H9 (cell line): ENCODE results near the gene EML3. TPM values are rescaled to one million over a fixed set of nuclear protein-coding genes. Genes with fewer than 3 reads are reported as not detected.

Source experiments
- DNase-seq: peaks from one replicate; pipeline ENCODE4 v3.0.0-alpha.2; 2017
- H2AFZ ChIP-seq: one replicate; pipeline ENCODE4 v1.6.1; 2013; ENCODE audit warnings: mild to moderate bottlenecking, low read length, control low read depth, moderate library complexity
- H2AK5ac ChIP-seq: 2 replicates; pipeline ENCODE4 v1.6.1; 2013; ENCODE audit warnings: low read length, control low read depth, mixed read lengths; ENCODE audit not compliant: insufficient read length
- H2BK120ac ChIP-seq: one replicate; pipeline ENCODE4 v1.6.1; 2013; ENCODE audit warnings: low read depth, mild to moderate bottlenecking, low read length, control low read depth, inconsistent platforms; ENCODE audit not compliant: poor library complexity, severe bottlenecking
- H2BK12ac ChIP-seq: 2 replicates; pipeline ENCODE4 v1.6.1; 2013; ENCODE audit warnings: low read length, control low read depth, mixed read lengths, low read depth; ENCODE audit not compliant: insufficient read length
- H2BK15ac ChIP-seq: 2 replicates; pipeline ENCODE4 v1.6.1; 2013; ENCODE audit warnings: low read depth, low read length, control low read depth
- H2BK20ac ChIP-seq: one replicate; pipeline ENCODE4 v1.6.1; 2013; ENCODE audit warnings: low read depth, mild to moderate bottlenecking, low read length, control low read depth, inconsistent platforms; ENCODE audit not compliant: poor library complexity, severe bottlenecking
- H2BK5ac ChIP-seq: 2 replicates; pipeline ENCODE4 v1.6.1; 2013; ENCODE audit warnings: low read length, control low read depth, mixed read lengths; ENCODE audit not compliant: insufficient read length
- H3K14ac ChIP-seq: 2 replicates; pipeline ENCODE4 v1.6.1; 2013; ENCODE audit warnings: low read length, control low read depth; ENCODE audit not compliant: insufficient read depth
- H3K18ac ChIP-seq: 2 replicates; pipeline ENCODE4 v1.6.1; 2013; ENCODE audit warnings: low read depth, mild to moderate bottlenecking, mixed read lengths, low read length, control low read depth; ENCODE audit not compliant: insufficient read length
- H3K23ac ChIP-seq: 2 replicates; pipeline ENCODE4 v1.6.1; 2013; ENCODE audit warnings: low read length, control low read depth, mixed read lengths, low read depth; ENCODE audit not compliant: insufficient read length
- H3K23me2 ChIP-seq: 2 replicates; pipeline ENCODE4 v1.6.1; 2013; ENCODE audit warnings: low read depth, mild to moderate bottlenecking, mixed read lengths, low read length, control low read depth; ENCODE audit not compliant: insufficient read length, poor library complexity, severe bottlenecking
- H3K27ac ChIP-seq: 2 replicates; pipeline ENCODE4 v1.5.1; 2013; ENCODE audit warnings: low read length, control low read depth, mixed read lengths, low read depth; ENCODE audit not compliant: insufficient read length
- H3K27me3 ChIP-seq: 2 replicates; pipeline ENCODE4 v1.6.1; 2013; ENCODE audit warnings: low read length, control low read depth, inconsistent platforms; ENCODE audit not compliant: insufficient read depth
- H3K4ac ChIP-seq: 2 replicates; pipeline ENCODE4 v1.6.1; 2013; ENCODE audit warnings: low read depth, mild to moderate bottlenecking, control low read depth, inconsistent platforms, low read length, moderate library complexity
- H3K4me1 ChIP-seq: 2 replicates; pipeline ENCODE4 v1.6.1; 2013; ENCODE audit warnings: low read length, control low read depth, inconsistent platforms; ENCODE audit not compliant: insufficient read depth
- H3K4me2 ChIP-seq: 2 replicates; pipeline ENCODE4 v1.6.1; 2013; ENCODE audit warnings: low read length, control low read depth, mixed read lengths; ENCODE audit not compliant: insufficient read length, insufficient read depth
- H3K56ac ChIP-seq: 2 replicates; pipeline ENCODE4 v1.6.1; 2013; ENCODE audit warnings: low read depth, mild to moderate bottlenecking, mixed read lengths, low read length, control low read depth; ENCODE audit not compliant: insufficient read length
- H3K79me1 ChIP-seq: 2 replicates; pipeline ENCODE4 v1.6.1; 2013; ENCODE audit warnings: low read depth, mild to moderate bottlenecking, moderate library complexity, low read length, control low read depth, inconsistent platforms; ENCODE audit not compliant: insufficient read depth, poor library complexity, severe bottlenecking
- H3K79me2 ChIP-seq: 2 replicates; pipeline ENCODE4 v1.6.1; 2013; ENCODE audit warnings: low read length, control low read depth, inconsistent platforms; ENCODE audit not compliant: insufficient read depth
- H3K9ac ChIP-seq: 2 replicates; pipeline ENCODE4 v1.6.1; 2013; ENCODE audit warnings: low read length, control low read depth, mixed read lengths; ENCODE audit not compliant: insufficient read length; ENCODE audit errors: extremely low read depth
- H3K9me3 ChIP-seq: one replicate; pipeline ENCODE4 v1.6.1; 2013; ENCODE audit warnings: low read depth, low read length, inconsistent platforms; ENCODE audit not compliant: control insufficient read depth
- H3T11ph ChIP-seq: one replicate; pipeline ENCODE4 v1.6.1; 2013; ENCODE audit warnings: mild to moderate bottlenecking, low read length, control low read depth, inconsistent platforms
- H4K20me1 ChIP-seq: one replicate; pipeline ENCODE4 v1.6.1; 2013; ENCODE audit not compliant: control insufficient read depth, insufficient read length, insufficient read depth
- H4K5ac ChIP-seq: 2 replicates; pipeline ENCODE4 v1.6.1; 2013; ENCODE audit warnings: low read depth, mild to moderate bottlenecking, mixed read lengths, low read length, control low read depth; ENCODE audit not compliant: insufficient read length
- H4K8ac ChIP-seq: replicated peaks from 2 replicates; pipeline ENCODE4 v1.6.1; 2013; ENCODE audit warnings: low read length, control low read depth, mixed read lengths, low read depth; ENCODE audit not compliant: insufficient read length
- H4K91ac ChIP-seq: 2 replicates; pipeline ENCODE4 v1.6.1; 2013; ENCODE audit warnings: low read depth, mild to moderate bottlenecking, moderate library complexity, mixed read lengths, low read length, control low read depth; ENCODE audit not compliant: insufficient read length
- H3K27ac Mint-ChIP-seq, 3 experiments: 2 replicates in 2 of 3; 3 replicates in 1 of 3; pipeline ENCODE4 v1.8.0; 2020 to 2021; ENCODE audit warnings: mixed read lengths in 3 of 3, mild to moderate bottlenecking in 1 of 3, moderate library complexity in 1 of 3
- H3K27me3 Mint-ChIP-seq: 2 replicates; pipeline ENCODE4 v1.8.0; 2021; ENCODE audit warnings: low read depth, mild to moderate bottlenecking, moderate library complexity, mixed read lengths
- H3K36me3 Mint-ChIP-seq, 3 experiments: 2 replicates in 2 of 3; 3 replicates in 1 of 3; pipeline ENCODE4 v1.8.0; 2020 to 2021; ENCODE audit warnings: low read depth in 3 of 3, mixed read lengths in 3 of 3; ENCODE audit not compliant: insufficient read depth in 1 of 3
- H3K4me1 Mint-ChIP-seq, 2 experiments: 2 replicates each; pipeline ENCODE4 v1.8.0; 2020; ENCODE audit warnings: mixed read lengths in 2 of 2
- H3K4me3 Mint-ChIP-seq, 2 experiments: 2 replicates in 1 of 2; 3 replicates in 1 of 2; pipeline ENCODE4 v1.8.0; 2020 to 2021; ENCODE audit warnings: mild to moderate bottlenecking in 2 of 2, mixed read lengths in 2 of 2, moderate library complexity in 1 of 2
- H3K9me3 Mint-ChIP-seq, 2 experiments: 2 replicates in 1 of 2; 3 replicates in 1 of 2; pipeline ENCODE4 v1.8.0; 2020; ENCODE audit warnings: mild to moderate bottlenecking in 2 of 2, mixed read lengths in 2 of 2, moderate library complexity in 1 of 2
- CTCF ChIP-seq: fragments of 200-600 bp; sonication (generic); conservative IDR thresholded peaks from 3 replicates; pipeline ENCODE4 v1.8.0; 2021; ENCODE audit warnings: antibody characterized with exemption, mild to moderate bottlenecking
- WGBS: extraction: QIAGEN DNeasy Blood & Tissue Kit; methylation state at CpG from one replicate; pipeline ENCODE4 v1.1.7; 2013; ENCODE audit warnings: missing lambda C conversion rate, low lambda C conversion rate, mixed read lengths; ENCODE audit not compliant: insufficient read length; ENCODE audit errors: extremely low coverage; 5-methylcytosine and 5-hydroxymethylcytosine counted together
- total RNA-seq: library from RNA; stranded (reverse); gene quantifications from 2 replicates; pipeline ENCODE4 v1.2.1, GENCODE V29; 2021

EML3 gene
- total RNA-seq, 1 experiment from 2014 or later, result 35.3 TPM

- H4K20me1 ChIP-seq, result no peaks in the 10 kb centered on the region
- H4K5ac ChIP-seq, result no peak overlapping the region
- H3K9me3 Mint-ChIP-seq, result no peaks in the 10 kb centered on the region
- no peak overlapping the region for H2BK5ac ChIP-seq
- no peak overlapping the region for H2AK5ac ChIP-seq
- no peak overlapping the region for H3K4me2 ChIP-seq
- H3K56ac ChIP-seq, result no peak overlapping the region
- no peak overlapping the region for H3K27ac ChIP-seq
- no peaks in the 10 kb centered on the region for H3K79me1 ChIP-seq
- H3K4me1 Mint-ChIP-seq, result peaks cover 12 to 17% of the 10 kb centered on the region in 2 experiments
- no peak overlapping the region for H2BK20ac ChIP-seq
- H3K23ac ChIP-seq, result no peak overlapping the region
- no peak overlapping the region for H3K4me3 Mint-ChIP-seq
- no peak overlapping the region for H3K4ac ChIP-seq
- DNase-seq, result no peak
- no peaks in the 10 kb centered on the region for H3K27me3 ChIP-seq
- H3K4me1 ChIP-seq, result peaks cover 3% of the 10 kb centered on the region; the same call in 1 of the 2 replicates
- H2BK12ac ChIP-seq, result no peak overlapping the region
- no peak overlapping the region for H2BK15ac ChIP-seq
- no peak overlapping the region for H3K18ac ChIP-seq
- H3K79me2 ChIP-seq, result peaks cover 12% of the 10 kb centered on the region; the same call in 1 of the 2 replicates
- peaks cover 9% of the 10 kb centered on the region for H3K23me2 ChIP-seq
- no peak overlapping the region for H3T11ph ChIP-seq
- no peak overlapping the region for H4K8ac ChIP-seq
- peaks cover 14 to 36% (median 23%) of the 10 kb centered on the region in 3 experiments for H3K36me3 Mint-ChIP-seq
- WGBS, result no CpG with 5 or more reads among the region's 11 CpGs
- no peak overlapping the region for H2AFZ ChIP-seq
- H4K91ac ChIP-seq, result no peak overlapping the region
- H2BK120ac ChIP-seq, result no peak overlapping the region
- H3K27ac Mint-ChIP-seq, result no peak overlapping the region
- no peak for TF ChIP-seq CTCF
- H3K9ac ChIP-seq, result no peak overlapping the region
- H3K14ac ChIP-seq, result no peak overlapping the region
- no peaks in the 10 kb centered on the region for H3K27me3 Mint-ChIP-seq
- H3K9me3 ChIP-seq, result no peaks in the 10 kb centered on the region
Measured at GRCh38 chr11:62648967-62649364, 36.4 kb upstream of the EML3 start.
